Stimulated activated CD4-positive, alpha-beta T cell treated with anti-CD3 and anti-CD28 coated beads, Interleukin-1b, Interleukin-23, amount 100 ng/mL, for 4 hours (primary cell): ENCODE results near the gene PHYKPL.
"Not testable (repeated sequence)": the region's sequence is repeated elsewhere in the genome, so short reads cannot be mapped to it uniquely, and the experiment has no call there.

Experiments
- DNase-seq, 2 donors: peaks; one replicate each; pipeline ENCODE4 v3.0.0-alpha.2; 2020; ENCODE audit warnings: low read depth in 2 of 2

The PHYKPL gene

DNA sequence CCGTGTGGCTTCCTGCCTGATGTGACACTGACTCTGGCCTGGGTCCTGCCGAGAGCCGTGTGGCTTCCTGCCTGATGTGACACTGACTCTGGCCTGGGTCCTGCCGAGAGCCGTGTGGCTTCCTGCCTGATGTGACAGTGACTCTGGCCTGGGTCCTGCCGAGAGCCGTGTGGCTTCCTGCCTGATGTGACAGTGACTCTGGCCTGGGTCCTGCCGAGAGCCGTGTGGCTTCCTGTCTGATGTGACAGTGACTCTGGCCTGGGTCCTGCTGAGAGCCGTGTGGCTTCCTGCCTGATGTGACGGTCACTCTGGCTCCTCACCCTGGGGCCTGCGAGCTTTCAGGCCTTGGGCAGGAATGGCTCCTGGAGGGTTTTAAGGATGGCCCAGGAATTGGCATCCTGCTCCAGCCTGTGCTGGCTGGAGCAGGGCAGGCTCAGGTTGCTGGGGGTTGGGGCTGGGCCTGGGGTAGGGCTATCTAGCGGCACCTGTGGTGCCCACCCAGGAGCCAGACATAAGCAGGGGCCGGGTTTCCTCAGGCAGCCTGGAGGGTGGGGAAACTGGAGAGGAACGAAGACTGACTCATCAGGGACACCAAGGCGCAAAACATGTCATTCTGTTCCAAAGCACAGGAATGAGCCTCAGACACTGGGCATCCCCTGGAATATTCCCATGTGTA, 7.2 kb upstream of the PHYKPL start:
- not testable (repeated sequence) for DNase-seq

DNA sequence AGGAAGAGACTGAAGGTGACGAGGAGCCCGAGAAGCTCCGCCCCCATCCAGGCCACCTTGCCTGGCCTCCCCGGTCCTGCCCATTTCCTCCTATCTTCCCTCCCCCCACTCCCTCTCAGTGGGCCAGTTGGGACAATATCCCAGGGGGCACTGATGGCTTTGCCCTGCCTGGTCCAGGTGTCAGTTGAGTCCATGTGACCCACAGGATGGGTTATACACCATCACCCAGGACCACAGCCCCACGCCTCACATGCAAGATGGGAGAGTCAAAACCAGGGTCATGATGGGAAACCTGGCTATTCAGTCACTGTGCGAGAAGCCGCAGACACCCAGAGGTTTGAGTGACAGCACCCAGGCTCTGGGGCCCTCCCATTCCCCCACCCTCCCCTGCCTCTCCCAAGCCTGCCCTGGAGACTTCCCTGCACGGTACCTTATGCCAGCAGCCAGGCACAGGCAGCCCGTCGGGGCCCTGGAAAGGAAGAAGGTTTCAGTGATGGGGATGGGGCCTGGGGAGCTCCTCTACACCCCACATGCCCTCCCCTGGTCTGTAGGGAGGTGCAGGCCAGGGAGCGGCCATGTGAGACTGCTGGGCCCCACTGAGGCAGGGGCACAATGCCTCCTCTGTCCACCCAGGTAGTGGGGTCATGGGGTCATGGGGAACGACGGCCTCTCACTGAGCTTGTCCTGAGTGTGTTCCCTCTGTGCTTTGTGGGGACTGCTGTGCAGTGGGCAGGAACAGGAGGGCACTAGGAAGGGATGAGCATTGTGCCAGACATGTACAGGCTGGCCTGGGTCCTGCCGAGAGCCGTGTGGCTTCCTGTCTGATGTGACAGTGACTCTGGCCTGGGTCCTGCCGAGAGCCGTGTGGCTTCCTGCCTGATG, 6.3 kb upstream of the PHYKPL start:
- no peak for DNase-seq

DNA sequence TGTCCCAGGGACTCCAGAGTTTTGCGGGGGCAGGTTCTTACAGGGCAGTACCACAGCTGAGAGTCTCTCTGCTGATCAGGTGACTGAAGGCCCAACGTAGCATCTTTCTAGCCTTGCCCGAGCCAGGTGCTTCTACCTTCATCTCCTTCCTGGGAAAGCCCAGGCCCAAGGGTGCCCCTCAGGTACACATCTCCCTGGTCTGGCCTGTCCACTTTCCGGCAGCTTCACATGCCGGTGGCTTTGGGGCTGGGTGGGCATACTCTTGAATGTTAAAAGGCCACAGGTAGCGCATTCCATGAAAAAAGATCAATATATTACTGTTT, 5.7 kb upstream of the PHYKPL start:
- no peak for DNase-seq

DNA sequence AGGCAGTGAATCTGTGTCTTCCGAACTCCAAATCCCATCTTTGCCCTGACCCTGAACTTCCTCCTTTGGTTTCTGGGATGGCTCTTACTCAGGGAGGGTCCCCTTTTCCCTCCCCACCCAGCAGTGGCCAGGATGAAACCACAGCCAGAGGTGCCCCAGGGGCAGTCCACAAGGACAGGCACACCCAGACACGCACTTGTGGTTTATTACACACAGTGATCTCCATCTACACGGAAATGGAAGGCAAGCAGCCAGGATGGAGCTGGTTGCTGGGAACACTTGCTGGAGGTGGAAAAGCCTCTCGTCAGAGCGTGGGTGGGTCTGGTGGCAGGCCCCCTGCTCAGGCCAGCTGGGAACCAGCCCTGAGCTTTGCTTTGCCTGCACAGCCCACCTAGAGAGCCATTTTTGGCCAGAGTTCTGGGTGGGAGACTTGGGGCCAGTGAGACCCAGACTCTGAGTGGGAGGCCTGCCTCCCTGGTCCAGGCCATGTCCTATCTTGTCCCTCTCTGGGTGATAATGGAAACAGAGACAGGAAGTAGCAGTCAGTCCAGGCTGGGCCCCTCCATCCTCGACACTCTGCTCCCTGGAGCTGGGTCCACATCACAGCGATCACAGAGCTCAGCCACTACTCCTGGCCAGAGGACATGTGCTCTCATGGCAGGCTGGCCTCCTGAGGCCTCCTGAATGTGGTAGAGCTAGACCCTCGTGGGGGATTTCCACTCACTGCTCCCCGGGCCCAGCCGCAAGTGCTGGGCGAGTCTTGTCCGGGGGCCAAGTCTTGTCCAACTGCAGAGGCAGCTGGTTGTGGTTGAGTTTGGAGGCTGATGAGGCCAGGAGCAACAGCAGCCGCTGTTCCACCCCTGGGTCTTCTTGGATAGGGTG, 5.1 kb upstream of the PHYKPL start:
- DNase-seq, result no peak

DNA sequence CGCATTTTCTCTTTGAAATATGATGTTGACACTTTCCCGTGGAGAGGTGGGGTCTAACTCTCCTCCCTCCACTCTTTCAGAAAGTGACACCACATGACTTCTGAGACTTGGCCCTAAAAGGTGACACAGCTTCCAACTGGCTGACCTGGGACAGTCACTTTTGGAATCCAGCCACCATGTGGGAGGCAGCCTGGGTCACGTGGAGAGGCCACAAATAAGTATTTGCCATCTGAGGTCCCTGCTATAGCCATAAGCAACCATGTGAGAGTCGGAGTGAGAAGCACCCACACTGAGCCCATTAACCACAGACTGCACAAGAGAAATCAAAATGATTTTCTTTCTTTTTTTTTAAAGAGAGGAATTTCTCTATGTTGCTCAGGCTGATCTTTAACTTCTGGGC, 4.1 kb upstream of the PHYKPL start:
- DNase-seq, result no peak

DNA sequence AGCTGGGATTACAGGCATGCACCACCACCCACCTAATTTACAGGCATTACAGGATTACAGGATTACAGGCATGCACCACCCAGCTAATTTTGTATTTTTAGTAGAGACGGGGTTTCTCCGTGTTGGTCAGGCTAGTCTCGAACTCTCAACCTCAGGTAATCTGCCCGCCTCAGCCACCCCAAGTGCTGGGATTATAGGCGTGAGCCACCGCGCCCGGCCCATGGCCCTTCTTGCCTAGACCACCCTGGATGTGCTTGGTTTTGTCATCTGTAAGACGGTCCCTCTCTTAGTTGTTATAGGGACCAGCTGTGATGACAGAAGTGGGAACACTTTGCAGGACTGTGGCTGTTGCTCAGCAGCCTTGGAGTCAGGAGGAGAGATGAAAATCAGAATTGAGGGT, 3.5 kb upstream of the PHYKPL start:
- DNase-seq, result no peak

DNA sequence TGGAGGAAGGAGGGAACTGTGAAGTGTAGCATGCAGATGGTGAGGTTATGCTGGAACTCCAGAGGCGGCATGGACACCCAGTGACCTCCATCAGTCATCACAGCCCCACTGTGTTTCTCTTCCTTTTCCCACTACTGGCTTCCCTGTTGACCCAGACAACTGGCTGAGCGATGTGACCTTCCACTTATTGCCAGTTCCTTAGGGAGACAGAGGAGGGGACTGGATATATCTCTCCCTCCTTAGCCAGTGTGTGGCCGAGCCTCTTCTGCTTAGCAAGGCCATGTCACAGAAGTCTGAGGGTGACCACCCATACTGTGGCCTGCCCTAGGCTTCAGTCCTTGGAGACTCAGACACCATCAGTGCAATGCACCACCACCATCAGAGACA, 3.0 kb upstream of the PHYKPL start:
- no peak for DNase-seq

DNA sequence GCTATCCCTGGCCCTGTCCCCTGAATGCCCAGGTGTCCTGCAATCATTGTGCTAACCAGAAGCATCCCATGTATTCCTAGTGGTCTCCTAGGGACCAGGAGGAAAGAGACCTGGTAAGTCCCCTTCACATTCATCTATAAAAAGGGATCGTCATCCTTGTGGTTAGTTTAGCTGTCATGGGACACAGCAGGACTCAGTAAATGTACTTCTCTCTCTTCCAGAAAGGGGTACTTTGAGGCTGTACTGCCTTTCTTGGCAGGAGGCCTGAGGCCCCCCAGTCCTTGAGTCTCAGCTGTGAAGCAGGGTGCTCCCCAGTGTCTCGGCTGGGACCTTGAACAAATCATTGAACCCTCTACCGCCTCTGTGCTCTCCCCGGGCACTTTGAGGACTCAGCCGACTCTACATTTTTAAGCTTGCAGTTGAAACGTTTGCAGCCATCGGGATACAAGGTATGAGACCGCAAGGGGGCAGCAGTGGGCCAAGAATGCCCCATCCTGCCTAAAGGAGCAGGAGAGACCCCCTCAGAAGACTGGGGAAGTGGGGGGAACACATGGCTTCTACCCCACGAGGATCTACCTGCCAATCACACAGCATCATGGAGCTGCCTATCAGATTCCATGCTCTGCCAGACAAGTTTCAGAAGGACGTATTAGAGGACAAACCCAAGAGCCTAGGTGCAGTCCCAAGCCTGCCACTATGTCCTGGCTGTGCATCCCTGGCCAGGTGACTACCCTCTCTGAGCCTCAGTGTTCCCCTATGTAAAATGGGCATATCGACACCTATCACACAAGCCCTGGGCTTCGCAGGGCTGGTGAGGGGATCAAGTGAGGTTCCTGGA, 2.4 kb upstream of the PHYKPL start:
- DNase-seq, result peak; percentile 66 to 69

DNA sequence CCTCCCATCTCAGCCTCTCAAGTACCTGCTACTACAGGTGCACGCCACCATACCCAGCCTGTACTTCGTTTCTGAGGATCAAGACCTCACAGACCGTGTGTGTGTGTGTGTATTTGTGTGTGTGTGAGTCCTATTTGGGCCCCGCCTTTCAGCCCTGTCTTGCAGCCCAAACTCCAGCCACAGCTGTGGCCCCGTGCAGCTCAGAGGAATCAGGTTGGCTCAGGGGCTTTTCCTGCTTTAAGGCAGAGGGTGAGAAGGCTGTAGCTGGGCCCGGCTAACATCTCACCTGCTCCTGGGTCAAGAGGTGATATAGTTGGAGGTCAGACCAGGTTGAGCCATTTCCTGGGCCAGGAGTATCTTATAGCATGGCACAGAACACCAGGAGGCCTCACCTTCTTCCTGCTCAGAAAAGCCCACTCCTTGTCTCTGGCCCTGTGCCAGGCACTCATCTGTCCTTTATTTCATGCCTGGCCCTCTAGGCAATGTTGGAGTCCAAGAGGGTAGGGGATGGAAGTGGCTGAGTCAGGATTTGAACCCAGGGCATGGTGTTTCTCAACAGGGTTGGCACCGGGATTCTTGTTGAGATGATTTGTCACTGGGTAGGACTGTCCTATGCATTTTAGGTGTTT, 1.6 kb upstream of the PHYKPL start:
- no peak for DNase-seq

DNA sequence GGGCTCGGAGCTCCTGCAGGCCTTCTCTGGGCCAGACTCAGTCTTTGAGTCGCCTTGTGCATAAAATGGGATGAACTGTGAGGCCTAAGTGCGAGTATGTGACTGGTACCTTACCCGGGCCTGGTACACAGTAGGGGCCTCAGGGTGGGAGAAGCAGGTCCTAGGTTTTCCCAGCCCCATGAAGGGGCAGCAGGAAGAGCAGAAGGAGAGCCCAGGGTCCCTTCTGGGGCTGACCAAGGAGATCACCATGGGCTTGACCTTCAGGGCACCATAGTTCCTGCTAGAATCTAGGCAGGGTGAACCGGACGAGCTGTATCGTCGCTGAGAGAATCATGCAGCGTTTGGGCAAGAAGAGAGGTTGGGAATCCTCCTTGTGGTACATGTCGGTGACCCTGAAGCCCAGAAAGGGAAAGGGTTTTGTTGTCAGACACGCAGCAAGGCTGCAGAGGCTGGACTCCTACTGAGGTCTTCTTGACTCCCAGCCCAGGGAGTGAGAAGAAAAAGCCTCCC, 373 bp upstream of the PHYKPL start:
- DNase-seq, result no peak

DNA sequence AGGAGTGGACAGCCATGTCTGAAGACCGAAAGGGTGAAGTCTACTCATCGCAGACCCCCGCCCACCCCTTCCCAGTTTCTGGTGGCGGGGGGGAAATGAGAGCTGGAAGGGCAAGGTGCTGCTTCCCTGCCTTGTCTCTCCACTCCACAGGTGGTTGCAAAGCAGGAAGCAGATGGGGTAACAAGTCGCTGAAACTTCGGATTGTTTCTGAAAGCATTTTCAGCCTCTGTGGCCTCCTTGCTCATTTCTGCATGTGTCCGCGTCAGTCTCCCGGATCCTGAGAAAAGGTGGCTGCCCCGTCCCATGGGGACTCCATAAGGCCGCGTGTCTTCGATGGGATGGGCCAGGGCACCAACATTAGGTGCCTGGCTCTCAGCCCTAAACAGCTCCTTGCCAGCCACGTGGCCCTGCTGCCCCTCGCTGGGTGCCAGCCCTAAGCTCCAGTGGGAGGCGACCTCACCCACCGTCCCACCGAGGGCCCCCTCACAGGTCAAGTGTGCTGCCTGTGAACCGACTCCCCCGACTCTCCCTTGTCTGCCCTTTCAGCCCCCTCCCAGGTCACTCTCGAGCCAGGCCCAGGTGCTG, 971 bp downstream of the PHYKPL start:
- no peak for DNase-seq

DNA sequence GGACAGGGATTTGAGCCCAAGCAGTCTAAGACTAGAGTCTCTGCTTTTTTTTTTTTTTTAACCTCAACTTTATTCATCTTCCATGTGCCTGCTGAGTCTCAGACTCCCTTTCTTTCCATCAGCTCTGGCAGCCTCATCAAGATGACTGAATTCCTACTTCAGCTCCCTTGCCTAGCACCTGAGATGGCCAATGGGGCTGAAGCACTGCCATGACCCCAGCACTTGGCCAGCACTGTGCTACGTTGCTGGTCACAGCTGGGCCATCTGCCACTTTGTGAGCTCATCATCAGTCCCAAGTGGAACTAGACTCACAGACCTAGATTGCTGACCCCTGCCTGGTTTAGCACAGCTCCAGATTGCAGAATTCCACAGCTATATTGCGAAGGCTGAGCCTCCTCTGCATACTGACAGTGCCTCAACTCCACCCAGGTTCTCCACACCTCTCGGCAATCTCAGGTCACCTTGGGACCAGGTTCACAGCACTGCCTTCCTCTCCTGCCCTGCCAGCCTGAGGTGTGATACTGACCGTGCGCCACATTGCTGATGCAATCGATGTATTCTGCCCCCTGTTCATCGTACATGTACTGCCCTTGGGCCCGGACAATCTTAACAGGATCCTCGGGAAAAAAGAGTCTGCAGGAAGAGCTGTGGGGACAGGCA, 1.6 kb downstream of the PHYKPL start:
- DNase-seq, result no peak

DNA sequence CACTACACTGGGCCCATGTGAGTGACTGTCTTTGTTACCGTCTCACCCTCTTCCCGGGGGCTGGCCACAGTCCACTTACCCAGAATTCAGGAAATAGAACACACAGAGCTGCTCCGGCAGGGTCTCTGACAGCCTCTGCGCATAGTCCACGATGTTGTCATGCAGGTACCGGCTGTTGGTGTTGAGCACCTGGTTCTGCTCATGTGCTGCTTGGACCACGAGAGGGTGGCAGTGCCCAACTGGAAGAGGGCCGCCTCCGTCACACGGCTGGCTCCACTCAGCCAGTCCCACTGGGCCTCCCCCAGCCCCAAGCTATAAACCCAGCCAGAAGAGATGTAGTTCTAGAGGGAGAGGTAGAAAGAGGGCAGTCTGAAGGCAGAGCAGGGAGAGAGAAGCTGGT, 2.7 kb downstream of the PHYKPL start:
- DNase-seq, result no peak

DNA sequence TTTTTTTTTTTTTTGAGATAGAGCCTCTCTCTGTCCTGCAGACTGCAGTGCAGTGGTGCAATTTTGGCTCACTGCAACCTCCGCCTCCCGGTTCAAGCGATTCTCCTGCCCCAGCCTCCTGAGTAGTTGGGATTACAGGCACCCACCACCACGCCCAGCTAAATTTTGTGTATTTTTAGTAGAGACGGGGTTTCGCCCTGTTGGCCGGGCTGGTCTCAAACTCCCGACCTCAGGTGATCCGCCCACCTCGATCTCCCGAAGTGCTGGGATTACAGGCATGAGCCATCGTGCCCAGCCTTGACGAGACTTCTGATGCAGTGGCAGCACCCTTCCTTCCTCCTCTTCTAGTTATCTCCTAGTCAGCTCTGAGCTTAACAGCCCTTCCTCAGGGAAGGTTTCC, 3.5 kb downstream of the PHYKPL start:
- not testable (repeated sequence) for DNase-seq

DNA sequence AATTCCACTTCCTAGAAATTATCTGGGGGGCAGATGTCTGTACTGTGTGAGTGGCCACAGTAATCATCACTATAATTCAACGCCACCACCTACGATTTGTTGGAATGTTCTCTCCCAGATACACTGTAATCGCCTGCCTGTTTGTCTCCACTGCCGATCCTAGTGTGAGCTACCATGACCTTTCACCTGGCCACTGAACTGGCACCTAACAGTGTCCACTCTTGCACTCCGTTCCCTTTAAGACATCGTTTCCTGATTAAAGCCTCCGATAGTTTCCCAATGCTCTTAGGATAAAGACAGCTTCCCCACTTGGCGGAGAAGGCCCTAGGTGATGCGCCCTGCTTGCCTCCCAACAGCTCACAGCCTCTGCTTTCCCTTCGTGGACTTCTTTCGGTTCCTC, 4.0 kb downstream of the PHYKPL start:
- no peak for DNase-seq

DNA sequence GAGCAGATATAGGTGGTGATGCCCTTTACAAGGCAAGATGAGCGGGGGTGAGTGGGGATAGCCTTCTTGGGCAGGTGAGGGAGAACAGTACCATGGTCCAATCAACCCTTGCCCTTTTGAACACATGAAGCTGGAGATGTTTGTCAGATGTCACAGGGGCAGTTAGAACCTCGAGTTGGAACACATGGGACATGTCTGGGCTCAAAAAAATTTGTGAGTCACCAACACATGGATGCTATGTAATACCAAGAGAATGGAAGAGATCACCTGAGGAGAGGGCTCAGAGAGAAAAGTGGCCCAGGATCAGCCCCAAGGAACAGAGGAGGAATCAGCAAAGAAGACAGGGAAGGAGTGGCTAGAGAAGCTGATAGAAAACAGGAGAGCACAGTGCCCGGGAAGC, 4.7 kb downstream of the PHYKPL start:
- no peak for DNase-seq

DNA sequence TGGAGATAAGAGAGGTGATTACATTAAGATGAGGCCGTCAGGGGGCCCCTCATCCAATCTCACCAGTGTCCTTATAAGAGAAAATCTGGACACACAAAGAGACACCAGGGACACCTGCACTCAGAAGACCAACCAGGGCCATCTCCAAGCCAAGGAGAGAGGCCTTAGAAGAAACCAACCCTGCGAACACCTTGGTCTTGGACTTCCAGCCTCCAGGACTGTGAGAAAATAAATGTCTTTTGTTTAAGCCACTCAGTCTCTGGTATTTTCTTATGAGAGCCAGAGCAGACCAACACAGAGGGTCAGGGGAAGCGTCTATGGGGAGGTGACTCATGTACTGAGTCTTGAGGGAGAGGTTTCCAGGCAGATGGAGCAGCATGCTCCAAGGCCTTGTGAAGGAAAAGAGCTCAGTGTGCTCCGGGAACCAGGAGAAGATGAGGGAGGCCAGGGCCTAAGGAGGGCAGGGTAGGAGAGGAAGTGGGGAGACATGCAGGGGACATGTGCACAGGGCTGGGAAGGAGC, 5.4 kb downstream of the PHYKPL start:
- no peak for DNase-seq

DNA sequence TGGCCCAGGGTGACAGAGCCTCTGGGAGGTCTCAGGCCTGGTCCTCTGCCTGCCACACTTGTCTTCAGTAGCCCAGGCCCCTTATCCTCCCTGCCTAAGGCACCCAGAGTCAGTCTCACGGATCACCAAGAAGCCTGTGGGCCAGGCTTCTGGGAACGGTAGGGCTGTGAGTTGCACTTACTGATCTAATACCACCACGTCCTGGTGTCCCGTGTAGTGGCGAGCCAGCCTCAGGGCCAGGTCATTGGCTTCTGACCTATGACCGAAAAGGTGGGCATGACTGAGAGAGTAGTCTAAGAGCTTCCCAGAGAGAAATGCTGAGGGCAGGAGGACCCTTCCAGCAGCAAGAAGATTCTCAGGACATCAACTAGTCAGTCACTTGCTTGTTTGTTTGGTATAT, 7.4 kb downstream of the PHYKPL start:
- no peak for DNase-seq

DNA sequence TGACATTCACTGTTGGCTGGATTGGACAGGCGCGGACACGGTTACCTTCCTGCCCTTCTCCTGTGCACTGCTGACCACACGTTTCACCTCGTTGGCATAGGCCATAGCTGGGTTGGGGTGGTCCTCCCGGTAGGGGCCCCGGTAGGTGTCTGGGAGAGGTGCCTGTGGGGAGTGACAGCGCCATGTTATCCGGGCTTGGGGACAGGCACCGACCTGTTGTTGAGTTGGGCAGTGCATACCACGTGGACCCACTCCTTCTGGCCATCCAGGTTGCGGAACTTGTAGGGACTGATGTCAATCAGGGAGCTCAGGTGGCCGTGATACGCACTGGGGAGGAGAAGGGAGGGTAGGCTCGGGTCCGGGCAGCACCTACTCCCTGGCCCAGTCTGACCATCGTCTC, 8.2 kb downstream of the PHYKPL start:
- DNase-seq, result no peak

DNA sequence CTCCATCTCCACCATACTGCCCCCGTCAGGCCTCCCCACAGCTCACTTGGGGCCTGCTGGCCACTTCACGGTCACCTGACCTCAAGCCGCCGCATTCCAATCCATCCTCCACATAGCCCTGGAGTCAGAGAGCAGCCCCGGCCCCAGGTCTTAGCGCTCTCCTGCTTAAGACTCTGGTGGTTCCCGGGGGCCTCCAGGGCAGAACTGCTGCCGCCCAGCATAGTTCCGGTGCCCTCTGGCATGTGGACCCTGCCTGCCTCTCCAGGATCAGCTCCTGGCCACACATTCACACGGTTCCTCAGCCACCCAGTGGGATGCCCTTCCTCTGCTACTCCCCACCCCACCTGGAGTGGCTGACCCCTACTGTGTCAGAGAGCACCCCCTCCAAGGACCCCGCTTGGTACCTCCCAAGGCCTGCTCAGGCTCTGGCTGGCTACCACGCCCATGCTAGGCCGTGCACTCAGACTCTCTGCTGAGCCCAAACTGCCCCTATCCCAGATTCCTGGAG, 8.7 kb downstream of the PHYKPL start:
- DNase-seq, result no peak
